Breast epithelium (tissue), 4 donors: ENCODE data around the gene TPCN2. TPM values are rescaled to one million over a fixed set of nuclear protein-coding genes. Genes with fewer than 3 reads are reported as not detected.
A peak's percentile ranks its signal among the peaks of the same experiment; 100 is the strongest.

Experiments
- DNase-seq, 2 donors: peaks; one replicate each; pipeline ENCODE4 v3.0.0-alpha.2; 2019; ENCODE audit warnings: low spot score in 2 of 2
- H3K27ac ChIP-seq, 2 donors: fragments of 200-600 bp; sonication (generic) in 1 of 2; one replicate each; pipeline ENCODE4 v1.5.1; 2016 to 2019; ENCODE audit warnings: mild to moderate bottlenecking in 1 of 2
- H3K27me3 ChIP-seq, 2 donors: fragments of 200-600 bp; sonication (generic) in 1 of 2; one replicate each; pipeline versions ENCODE4 v1.5.1 to v1.6.0; 2017 to 2019; ENCODE audit warnings: control low read depth in 1 of 2, mild to moderate bottlenecking in 1 of 2
- H3K36me3 ChIP-seq: fragments of 200-600 bp; one replicate; pipeline ENCODE4 v1.5.1; 2019
- H3K4me1 ChIP-seq, 2 donors: fragments of 200-600 bp; sonication (generic); one replicate each; pipeline ENCODE4 v1.5.1; 2016 to 2019; ENCODE audit warnings: control low read depth in 1 of 2
- H3K4me3 ChIP-seq, 3 donors: fragments of 200-600 bp; sonication (generic); 1 replicate in 2 of 3; 2 replicates in 1 of 3; pipeline ENCODE4 v1.5.1; 2016 to 2019; ENCODE audit warnings: mild to moderate bottlenecking in 3 of 3, moderate library complexity in 2 of 3
- H3K9me3 ChIP-seq, 2 donors: fragments of 200-600 bp; sonication (generic) in 1 of 2; one replicate each; pipeline ENCODE4 v1.5.1; 2016 to 2019; ENCODE audit warnings: control low read depth in 1 of 2
- POLR2A ChIP-seq: fragments of 450-650 bp; IDR thresholded peaks from one replicate; pipeline ENCODE4 v1.6.1; 2016; ENCODE audit warnings: antibody characterized with exemption, mild to moderate bottlenecking, moderate library complexity
- POLR2AphosphoS5 ChIP-seq, 3 donors: sonication (generic); formaldehyde crosslinking; IDR thresholded peaks; one replicate each; pipeline ENCODE4 v1.6.1; 2017; ENCODE audit warnings: antibody characterized with exemption in 3 of 3
- intact Hi-C: fragments of 100-400 bp; cut with DNase I; formaldehyde crosslinking; loops from one replicate; pipeline ENCODE4 v1.15.1; 2023; ENCODE audit warnings: low total_unique reads
- total RNA-seq, 3 donors: library from RNA; depleted of rRNA; stranded (reverse); fragments of >200 nt; gene quantifications; one replicate each; pipeline ENCODE4 v1.1.0, GENCODE V29; 2016
- TF ChIP-seq, protein P1 (sequence below), 3 donors: fragments of 450-650 bp; IDR thresholded peaks; one replicate each; pipeline ENCODE4 v1.5.1; 2016 to 2017; ENCODE audit warnings: antibody characterized with exemption in 3 of 3, mild to moderate bottlenecking in 3 of 3, moderate library complexity in 3 of 3

Gene TPCN2
- total RNA-seq, 3 donors from 2014 or later = 13.0 to 18.0 (median 13.8) TPM

DNA sequence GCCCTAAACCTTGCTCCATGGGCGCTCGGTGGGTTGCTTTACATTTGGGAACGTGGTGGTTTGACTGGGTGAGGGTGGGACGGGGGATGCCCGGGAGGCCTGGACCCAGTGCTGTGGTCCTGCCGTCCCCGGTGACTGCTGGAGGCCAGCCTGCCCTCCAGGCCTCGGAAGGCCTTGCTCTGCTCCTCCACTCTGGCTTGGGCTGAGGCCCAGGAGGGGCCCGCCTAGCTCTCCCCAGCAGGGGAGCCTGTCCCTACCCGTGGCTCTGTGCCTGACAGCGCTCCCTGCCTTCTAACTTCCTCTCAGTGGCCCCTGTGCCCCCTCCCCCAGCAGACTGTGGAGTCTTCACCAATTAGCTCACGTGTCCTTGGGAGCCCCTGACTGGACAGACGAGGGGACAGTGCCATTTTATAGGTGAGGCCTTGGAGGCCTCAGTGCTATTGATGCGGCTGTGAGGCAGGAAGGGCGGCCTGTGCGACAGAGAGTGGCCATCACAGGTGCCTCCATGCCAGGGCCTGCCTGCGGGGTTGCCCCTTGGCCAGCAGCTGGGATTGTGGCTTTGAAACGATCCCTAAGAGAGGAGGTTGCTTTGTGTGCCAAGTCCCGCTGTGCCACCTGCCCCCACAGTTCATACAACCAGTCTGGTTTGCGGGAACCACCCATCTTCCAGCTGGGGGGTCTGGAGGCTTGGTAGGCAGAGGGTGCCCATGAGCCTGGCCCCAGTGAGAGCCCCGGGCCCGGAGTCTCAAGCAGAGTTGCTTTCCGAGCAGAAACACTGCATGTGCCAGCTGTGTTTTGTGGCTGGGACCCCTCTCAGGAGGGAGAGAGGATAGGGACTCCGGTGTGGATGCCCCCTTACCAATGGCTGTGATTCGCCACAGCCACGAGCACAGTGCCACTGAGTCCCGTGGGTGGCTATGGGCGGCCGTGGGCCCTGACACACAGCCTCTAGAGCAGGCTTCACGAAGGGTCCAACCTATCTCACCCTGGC, 17.7 kb downstream of the TPCN2 start:
- DNase-seq = no peak
- intact Hi-C loops = no loop called here
- no peaks in the 10 kb centered on the region for H3K36me3 ChIP-seq
- no peaks in the 10 kb centered on the region for H3K27me3 ChIP-seq
- TF ChIP-seq POLR2A (no peak), POLR2AphosphoS5 (IDR thresholded peaks at IDR 0.05) (no peak)
- TF ChIP-seq, protein P1, sequence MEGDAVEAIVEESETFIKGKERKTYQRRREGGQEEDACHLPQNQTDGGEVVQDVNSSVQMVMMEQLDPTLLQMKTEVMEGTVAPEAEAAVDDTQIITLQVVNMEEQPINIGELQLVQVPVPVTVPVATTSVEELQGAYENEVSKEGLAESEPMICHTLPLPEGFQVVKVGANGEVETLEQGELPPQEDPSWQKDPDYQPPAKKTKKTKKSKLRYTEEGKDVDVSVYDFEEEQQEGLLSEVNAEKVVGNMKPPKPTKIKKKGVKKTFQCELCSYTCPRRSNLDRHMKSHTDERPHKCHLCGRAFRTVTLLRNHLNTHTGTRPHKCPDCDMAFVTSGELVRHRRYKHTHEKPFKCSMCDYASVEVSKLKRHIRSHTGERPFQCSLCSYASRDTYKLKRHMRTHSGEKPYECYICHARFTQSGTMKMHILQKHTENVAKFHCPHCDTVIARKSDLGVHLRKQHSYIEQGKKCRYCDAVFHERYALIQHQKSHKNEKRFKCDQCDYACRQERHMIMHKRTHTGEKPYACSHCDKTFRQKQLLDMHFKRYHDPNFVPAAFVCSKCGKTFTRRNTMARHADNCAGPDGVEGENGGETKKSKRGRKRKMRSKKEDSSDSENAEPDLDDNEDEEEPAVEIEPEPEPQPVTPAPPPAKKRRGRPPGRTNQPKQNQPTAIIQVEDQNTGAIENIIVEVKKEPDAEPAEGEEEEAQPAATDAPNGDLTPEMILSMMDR (IDR thresholded peaks at IDR 0.05) = no peak
- no peaks in the 10 kb centered on the region for H3K4me1 ChIP-seq
- H3K9me3 ChIP-seq = no peaks in the 10 kb centered on the region
- no peak overlapping the region for H3K4me3 ChIP-seq
- no peak overlapping the region for H3K27ac ChIP-seq

DNA sequence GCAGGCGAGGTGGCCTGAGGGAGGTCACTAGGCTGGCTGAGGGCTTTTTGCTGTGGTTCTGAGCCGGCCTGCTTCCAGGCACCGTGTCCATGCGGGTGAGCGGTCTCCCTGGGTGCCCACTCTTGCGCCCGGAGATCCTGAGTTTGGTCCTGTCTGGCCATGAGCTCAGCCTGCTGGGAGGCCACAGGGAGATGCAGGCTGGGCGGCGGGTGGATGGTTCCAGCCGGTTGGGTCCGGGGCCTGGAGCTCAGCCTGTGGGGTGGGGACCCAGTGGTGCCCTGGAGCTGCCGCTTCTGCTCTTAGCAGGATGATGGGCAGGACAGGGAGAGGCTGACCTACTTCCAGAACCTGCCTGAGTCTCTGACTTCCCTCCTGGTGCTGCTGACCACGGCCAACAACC, 18.5 kb downstream of the TPCN2 start:
- Histone ChIP-seq H3K4me3 (no peak overlapping the region), H3K36me3 (no peaks in the 10 kb centered on the region), H3K9me3 (no peaks in the 10 kb centered on the region), H3K27me3 (no peaks in the 10 kb centered on the region), H3K27ac (no peak overlapping the region), H3K4me1 (no peaks in the 10 kb centered on the region)
- DNase-seq = no peak
- intact Hi-C loops = no loop called here
- TF ChIP-seq, protein P1 (IDR thresholded peaks at IDR 0.05) = no peak
- TF ChIP-seq POLR2AphosphoS5 (IDR thresholded peaks at IDR 0.05) (no peak), POLR2A (no peak)

DNA sequence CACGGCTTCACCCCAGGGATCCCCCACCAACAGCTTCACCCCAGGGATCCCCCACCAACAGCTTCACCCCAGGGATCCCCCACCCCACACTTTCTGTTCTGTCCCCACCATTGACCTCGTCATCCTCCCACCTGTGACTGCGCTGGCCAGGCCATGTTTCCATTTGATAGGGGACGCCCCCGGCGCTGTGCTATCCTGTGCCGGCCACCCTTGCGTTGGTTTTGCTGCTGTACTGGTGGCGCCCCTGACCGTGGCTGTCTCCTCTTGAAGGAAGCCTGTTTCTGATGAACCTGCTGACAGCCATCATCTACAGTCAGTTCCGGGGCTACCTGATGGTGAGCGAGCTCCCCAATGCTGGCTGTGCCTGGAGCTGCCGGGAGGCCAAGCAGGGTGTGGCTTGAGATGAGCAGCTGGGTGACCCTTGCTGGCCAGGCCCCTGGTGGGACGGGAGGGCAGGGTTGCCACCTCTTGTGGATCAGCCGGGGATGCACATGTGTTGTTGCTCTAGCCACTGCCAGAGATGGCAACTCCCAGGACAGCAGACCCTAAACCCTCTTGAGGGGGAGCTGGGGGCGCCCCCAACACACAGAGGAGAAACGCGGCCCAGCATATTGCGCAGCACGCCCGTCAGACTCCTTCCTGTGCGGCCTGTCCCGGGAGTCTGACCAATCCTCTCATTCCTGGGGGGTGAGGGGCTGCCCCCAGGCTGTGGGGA, 22.5 kb downstream of the TPCN2 start:
- Histone ChIP-seq H3K36me3 (no peaks in the 10 kb centered on the region), H3K4me3 (no peak overlapping the region), H3K4me1 (peaks cover 0 to 6% of the 10 kb centered on the region in 2 donors), H3K27me3 (no peaks in the 10 kb centered on the region), H3K9me3 (no peaks in the 10 kb centered on the region), H3K27ac (no peak overlapping the region)
- TF ChIP-seq POLR2AphosphoS5 (IDR thresholded peaks at IDR 0.05) (no peak), POLR2A (no peak)
- TF ChIP-seq, protein P1 (IDR thresholded peaks at IDR 0.05) = no peak
- intact Hi-C loops = no loop called here
- no peak for DNase-seq

DNA sequence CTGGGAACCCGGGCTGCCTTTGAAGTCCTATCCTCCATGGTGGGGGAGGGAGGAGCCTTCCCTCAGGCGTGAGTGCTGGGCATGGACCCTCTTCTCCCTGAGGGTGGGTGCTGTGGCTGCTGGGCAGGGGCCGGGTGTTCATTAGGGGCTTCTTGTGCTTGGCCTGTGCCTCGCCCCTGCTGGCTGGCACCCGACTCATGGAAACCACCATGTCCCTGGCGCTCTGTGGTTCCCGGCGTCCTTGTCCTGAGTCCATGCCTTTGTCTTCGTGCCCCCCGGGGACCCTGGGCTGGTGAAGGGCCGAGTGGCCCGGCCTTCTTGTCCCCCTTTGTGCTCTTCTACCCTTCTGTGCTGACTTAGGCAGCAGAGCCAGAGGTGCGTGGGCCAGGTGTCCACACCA, 23.2 kb downstream of the TPCN2 start:
- Histone ChIP-seq H3K27me3 (no peaks in the 10 kb centered on the region), H3K4me1 (peaks cover 0 to 6% of the 10 kb centered on the region in 2 donors), H3K36me3 (no peaks in the 10 kb centered on the region), H3K9me3 (no peaks in the 10 kb centered on the region), H3K27ac (no peak overlapping the region), H3K4me3 (no peak overlapping the region)
- TF ChIP-seq POLR2AphosphoS5 (IDR thresholded peaks at IDR 0.05) (no peak), POLR2A (no peak)
- TF ChIP-seq, protein P1 (IDR thresholded peaks at IDR 0.05) = no peak
- intact Hi-C loops = no loop called here
- DNase-seq = no peak

DNA sequence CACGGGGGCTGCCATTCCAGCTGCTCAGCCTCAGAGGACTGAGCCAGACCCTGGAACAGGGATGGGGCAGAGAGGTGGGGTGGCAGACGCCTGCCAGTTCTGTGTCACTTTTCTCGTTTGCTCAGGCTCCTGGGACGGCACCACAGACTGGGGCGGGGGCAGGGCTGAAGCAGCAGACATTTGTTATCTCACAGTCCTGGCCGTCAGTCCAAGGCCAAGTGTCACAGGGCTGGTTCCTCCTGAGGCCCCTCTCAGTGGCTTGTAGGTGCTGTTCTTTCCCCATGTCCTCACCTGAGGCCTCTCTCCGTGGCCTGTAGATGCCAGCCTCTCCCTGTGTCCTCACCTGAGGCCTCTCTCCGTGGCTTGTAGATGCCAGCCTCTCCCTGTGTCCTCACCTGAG, 24.7 kb downstream of the TPCN2 start:
- no peak overlapping the region for H3K4me3 ChIP-seq
- H3K9me3 ChIP-seq = no peaks in the 10 kb centered on the region
- no peaks in the 10 kb centered on the region for H3K27me3 ChIP-seq
- peaks cover 0 to 6% of the 10 kb centered on the region in 2 donors for H3K4me1 ChIP-seq
- intact Hi-C loops = no loop called here
- H3K36me3 ChIP-seq = no peaks in the 10 kb centered on the region
- TF ChIP-seq POLR2AphosphoS5 (IDR thresholded peaks at IDR 0.05) (no peak), POLR2A (no peak)
- TF ChIP-seq, protein P1 (IDR thresholded peaks at IDR 0.05) = no peak
- DNase-seq = no peak
- H3K27ac ChIP-seq = peak overlapping the region in 1 of 2 donors; percentile 19
